Renal cortical epithelial cell (primary cell): ENCODE results near the gene NPY4R. TPM values are rescaled to one million over a fixed set of nuclear protein-coding genes. Genes with fewer than 3 reads are reported as not detected.
"Not testable (repeated sequence)": the region's sequence is repeated elsewhere in the genome, so short reads cannot be mapped to it uniquely, and the experiment has no call there.

Source experiments
- DNase-seq: peaks from one replicate; pipeline ENCODE4 v3.0.0-alpha.2; 2011; ENCODE audit warnings: low read depth
- total RNA-seq: library from RNA; depleted of rRNA; stranded (reverse); fragments of >200 nt; gene quantifications from 2 replicates; pipeline ENCODE4 v1.2.3, GENCODE V29; 2014

The NPY4R gene
- total RNA-seq, result 1.9 TPM in 1 of 2 replicates, not detected in the other

GRCh38 chr10:46465765-46466164 lies at the start of gene NPY4R:
Gene NPY4R, minus strand, starts transcription at chr10:46465958. Its CDS starts 3,323 bp downstream, at chr10:46462635.
- not testable (repeated sequence) for DNase-seq

- no peak for DNase-seq
Observed at GRCh38 chr10:46515366-46515765, 49.6 kb upstream of the NPY4R start.

GRCh38 chr10:46514899-46515298 lies 49.1 kb upstream of the NPY4R start:
- no peak for DNase-seq

- no peak for DNase-seq
Observed at GRCh38 chr10:46514431-46514861, 48.7 kb upstream of the NPY4R start.

- not testable (repeated sequence) for DNase-seq
Observed at GRCh38 chr10:46513333-46513732, 47.6 kb upstream of the NPY4R start.

- DNase-seq, result not testable (repeated sequence)
Observed at GRCh38 chr10:46512725-46513124, 47.0 kb upstream of the NPY4R start.

GRCh38 chr10:46512002-46512401 lies 46.2 kb upstream of the NPY4R start:
- DNase-seq, result not testable (repeated sequence)

GRCh38 chr10:46499990-46500389 lies 34.2 kb upstream of the NPY4R start:
- not testable (repeated sequence) for DNase-seq

GRCh38 chr10:46498985-46499703 lies 33.4 kb upstream of the NPY4R start:
- DNase-seq, result not testable (repeated sequence)

GRCh38 chr10:46497878-46498277 lies 32.1 kb upstream of the NPY4R start:
- not testable (repeated sequence) for DNase-seq

GRCh38 chr10:46497401-46497800 lies 31.6 kb upstream of the NPY4R start:
- not testable (repeated sequence) for DNase-seq

- DNase-seq, result not testable (repeated sequence)
Observed at GRCh38 chr10:46491364-46492114, 25.8 kb upstream of the NPY4R start.

- DNase-seq, result not testable (repeated sequence)
Observed at GRCh38 chr10:46490285-46490684, 24.5 kb upstream of the NPY4R start.

- DNase-seq, result not testable (repeated sequence)
Observed at GRCh38 chr10:46486459-46486858, 20.7 kb upstream of the NPY4R start.

- DNase-seq, result not testable (repeated sequence)
Observed at GRCh38 chr10:46474746-46475320, 9.1 kb upstream of the NPY4R start.

GRCh38 chr10:46473758-46474157 lies 8.0 kb upstream of the NPY4R start:
- DNase-seq, result not testable (repeated sequence)

GRCh38 chr10:46470134-46470533 lies 4.4 kb upstream of the NPY4R start:
- not testable (repeated sequence) for DNase-seq

- DNase-seq, result not testable (repeated sequence)
Observed at GRCh38 chr10:46468119-46468809, 2.5 kb upstream of the NPY4R start.

GRCh38 chr10:46463608-46464007 lies 2.1 kb downstream of the NPY4R start:
- DNase-seq, result not testable (repeated sequence)

- DNase-seq, result not testable (repeated sequence)
Observed at GRCh38 chr10:46462276-46462675, 3.5 kb downstream of the NPY4R start.

GRCh38 chr10:46459579-46459978 lies 6.2 kb downstream of the NPY4R start:
- DNase-seq, result not testable (repeated sequence)

- not testable (repeated sequence) for DNase-seq
Observed at GRCh38 chr10:46457071-46457470, 8.7 kb downstream of the NPY4R start.
